Tibial nerve (tissue), 4 donors: ENCODE results near the gene SBK1.

ENCODE experiments used
- CTCF ChIP-seq, 5 experiments: fragments of 200-600 bp in 3 of 5; fragments of 450-650 bp in 2 of 5; sonication (generic) in 3 of 5; IDR thresholded peaks; one replicate each; pipeline ENCODE4 v1.5.1; 2016 to 2019; ENCODE audit warnings: antibody characterized with exemption in 5 of 5, mild to moderate bottlenecking in 3 of 5, moderate library complexity in 2 of 5
- EP300 ChIP-seq, 2 donors: sonication (generic); formaldehyde crosslinking; IDR thresholded peaks; one replicate each; pipeline ENCODE4 v1.6.1; 2017; ENCODE audit warnings: antibody characterized with exemption in 2 of 2, mild to moderate bottlenecking in 1 of 2
- POLR2A ChIP-seq, 2 donors: fragments of 450-650 bp; IDR thresholded peaks; one replicate each; pipeline ENCODE4 v1.6.1; 2017; ENCODE audit warnings: antibody characterized with exemption in 2 of 2, mild to moderate bottlenecking in 2 of 2, moderate library complexity in 2 of 2

GRCh38 chr16:28282045-28282444 lies 10.3 kb upstream of the SBK1 start:
- TF ChIP-seq POLR2A (IDR thresholded peaks at IDR 0.05) (no peak), CTCF (IDR thresholded peaks at IDR 0.05) (no peak), EP300 (IDR thresholded peaks at IDR 0.05) (no peak)
